Heart left ventricle (tissue), 16 donors: Measurements from ENCODE around the gene RGS12. TPM values are rescaled to one million over a fixed set of nuclear protein-coding genes. Genes with fewer than 3 reads are reported as not detected.

Source experiments
- ATAC-seq, 4 donors: fragments of 200-7000 bp; cut with Tn5 transposase; one replicate each; pipeline ENCODE4 v1.9.1; 2020 to 2022; ENCODE audit warnings: moderate library complexity in 4 of 4, mild to moderate bottlenecking in 3 of 4, moderate number of reproducible peaks in 1 of 4
- DNase-seq, 5 donors: peaks; one replicate each; pipeline ENCODE4 v3.0.0-alpha.2; 2020
- H3K27ac ChIP-seq, 12 donors: fragments of 200-600 bp; sonication (generic) in 4 of 12; one replicate each; pipeline versions ENCODE4 v1.5.0 to v1.8.0; 2016 to 2022; ENCODE audit warnings: mild to moderate bottlenecking in 2 of 12
- H3K27me3 ChIP-seq, 9 donors: fragments of 200-600 bp; sonication (generic) in 2 of 9; one replicate each; pipeline versions ENCODE4 v1.5.1 to v1.8.0; 2016 to 2022; ENCODE audit warnings: mild to moderate bottlenecking in 3 of 9
- H3K36me3 ChIP-seq, 9 donors: fragments of 200-600 bp; sonication (generic) in 2 of 9; one replicate each; pipeline versions ENCODE4 v1.5.0 to v1.8.0; 2018 to 2022; ENCODE audit warnings: mild to moderate bottlenecking in 2 of 9
- H3K4me1 ChIP-seq, 12 donors: fragments of 200-600 bp; sonication (generic) in 4 of 12; one replicate each; pipeline versions ENCODE4 v1.5.0 to v1.8.0; 2016 to 2022; ENCODE audit warnings: mild to moderate bottlenecking in 3 of 12
- H3K4me3 ChIP-seq, 12 donors: fragments of 200-600 bp; sonication (generic) in 4 of 12; one replicate each; pipeline versions ENCODE4 v1.5.0 to v1.8.0; 2017 to 2022; ENCODE audit warnings: mild to moderate bottlenecking in 9 of 12, moderate library complexity in 4 of 12
- H3K9me3 ChIP-seq, 12 donors: fragments of 200-600 bp; sonication (generic) in 4 of 12; one replicate each; pipeline versions ENCODE4 v1.5.0 to v1.8.0; 2016 to 2022; ENCODE audit warnings: mild to moderate bottlenecking in 1 of 12
- POLR2A ChIP-seq, 2 donors: fragments of 450-650 bp; IDR thresholded peaks; one replicate each; pipeline ENCODE4 v1.6.1; 2017; ENCODE audit warnings: antibody characterized with exemption in 2 of 2, mild to moderate bottlenecking in 2 of 2, moderate library complexity in 2 of 2
- WGBS, 4 donors: extraction: QIAGEN DNeasy Blood & Tissue Kit in 2 of 4; methylation state at CpG; one replicate each; pipeline versions ENCODE4 v1.1.5 to v1.1.7; 2013 to 2018; 5-methylcytosine and 5-hydroxymethylcytosine counted together
- intact Hi-C, 10 donors: fragments of 100-400 bp; cut with DNase I; formaldehyde crosslinking; loops; one replicate each; pipeline versions ENCODE4 v1.11.1 to v1.14.2; 2022
- polyA plus RNA-seq, 2 donors: library from polyadenylated mRNA; stranded (reverse); fragments of 200-250 nt; gene quantifications; one replicate each; pipeline ENCODE4 v1.2.3, GENCODE V29; 2013
- total RNA-seq, 9 donors: library from RNA; depleted of rRNA in 2 of 9; stranded (reverse); fragments of >200 nt in 2 of 9; fragmentation: NEBNext Ultra II Directional in 3 of 9; extraction: Animal tissue kit (Norgen Biotek cat#: 25700) in 3 of 9; gene quantifications; one replicate each; pipeline versions ENCODE4 v1.1.0 to v1.2.4, GENCODE V29; 2016 to 2023
- TF ChIP-seq, protein P1 (sequence below), 12 donors: fragments of 200-600 bp; sonication (generic) in 4 of 12; IDR thresholded peaks; one replicate each; pipeline versions ENCODE4 v1.5.0 to v1.8.0; 2018 to 2022; ENCODE audit warnings: antibody characterized with exemption in 12 of 12, mild to moderate bottlenecking in 5 of 12
- donor health status: ischemic (EF 13 %, LVEDD 7.1; RV severe dilation, severe dysfunction).
- donor health status: healthy with polysubstance abuse.
- donor health status: DM: no; HTN: yes; CAD: no.
- donor health status: DM: no; HTN: no; CAD: no.
- donor health status: ischemic (EF 25% LVEDD 6.9; RV normal size, moderate dysfunction).
- donor health status: ischemic (EF 25% LVEDD 5.7; RV mildly dilated, moderate dysfunction).
- donor health status: healthy.
- donor health status: DM: yes; HTN: yes; CAD: no.
- donor health status: ischemic (EF 35%, LVEDD 5.7; RV mildly dilated, moderate dysfunction).
- donor health status: nonischemic (EF 11% LVEDD 7.7; RV severe dilation, severe dysfunction).
- donor health status: DM: yes; HTN: yes; CAD: no.
- donor health status: PGD.
- donor health status: ischemic (EF 29% LVEDD 5.4; RV normal size, mild dysfunction).
- donor health status: nonischemic (EF 23%, LVEDD 6.1; RV moderate dilation, normal function).

RGS12 gene
- total and polyA plus RNA-seq, 11 donors: 8.4 to 18.4 (median 13.9) TPM

DNA sequence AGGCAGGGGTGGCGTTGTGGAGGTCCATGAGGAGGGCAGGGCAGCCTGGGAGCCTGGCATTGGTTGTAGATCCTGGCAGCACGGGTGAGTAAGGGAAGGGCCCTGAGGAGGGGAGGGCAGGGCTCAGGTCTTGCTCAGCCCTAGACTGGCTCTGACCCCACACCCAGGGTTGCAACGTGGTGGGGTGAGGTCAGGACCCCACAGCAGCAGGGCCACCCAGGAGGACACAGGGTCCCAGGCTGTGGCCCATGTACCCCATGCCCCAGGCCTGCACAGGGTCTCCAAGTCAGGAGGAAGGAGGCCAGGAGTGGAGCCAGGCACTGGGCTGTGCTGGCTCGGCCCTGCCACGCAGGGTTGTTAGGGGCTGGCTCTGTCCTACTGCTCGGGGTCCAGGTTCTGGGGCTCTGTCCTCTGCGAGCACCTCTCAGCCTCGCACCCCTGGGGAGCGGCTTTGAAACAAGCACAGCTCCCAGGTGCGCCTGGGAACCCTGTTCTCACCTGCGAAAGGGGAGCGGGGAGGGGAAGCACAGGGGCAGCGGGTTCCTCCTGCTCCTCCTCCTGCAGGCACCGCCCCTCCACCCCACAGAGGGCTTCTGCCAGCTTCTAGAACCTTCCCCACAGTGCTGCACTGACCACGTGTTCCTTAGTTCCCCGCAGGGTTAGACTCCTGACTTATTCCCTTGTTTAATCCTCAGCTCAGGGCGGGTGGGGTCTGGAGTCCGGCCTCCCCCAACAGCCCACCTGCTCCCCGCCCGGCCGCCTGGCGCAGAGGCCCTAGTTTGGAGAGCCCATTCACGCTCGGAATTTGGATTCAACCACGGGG, 23.5 kb upstream of the RGS12 start:
- DNase-seq: peak in 1 of 5 donors; percentile 8
- peak in 3 of 4 donors; percentile 31 to 50 (median 43) for ATAC-seq
- peak overlapping the region in 7 of 12 donors; percentile 30 to 68 (median 35) for H3K27ac ChIP-seq
- H3K9me3 ChIP-seq: peaks cover 0 to 14% (median 0%) of the 10 kb centered on the region in 12 donors
- no peak overlapping the region for H3K4me3 ChIP-seq
- intact Hi-C loops: no loop called here
- no peak for TF ChIP-seq POLR2A (IDR thresholded peaks at IDR 0.05)
- TF ChIP-seq, protein P1, sequence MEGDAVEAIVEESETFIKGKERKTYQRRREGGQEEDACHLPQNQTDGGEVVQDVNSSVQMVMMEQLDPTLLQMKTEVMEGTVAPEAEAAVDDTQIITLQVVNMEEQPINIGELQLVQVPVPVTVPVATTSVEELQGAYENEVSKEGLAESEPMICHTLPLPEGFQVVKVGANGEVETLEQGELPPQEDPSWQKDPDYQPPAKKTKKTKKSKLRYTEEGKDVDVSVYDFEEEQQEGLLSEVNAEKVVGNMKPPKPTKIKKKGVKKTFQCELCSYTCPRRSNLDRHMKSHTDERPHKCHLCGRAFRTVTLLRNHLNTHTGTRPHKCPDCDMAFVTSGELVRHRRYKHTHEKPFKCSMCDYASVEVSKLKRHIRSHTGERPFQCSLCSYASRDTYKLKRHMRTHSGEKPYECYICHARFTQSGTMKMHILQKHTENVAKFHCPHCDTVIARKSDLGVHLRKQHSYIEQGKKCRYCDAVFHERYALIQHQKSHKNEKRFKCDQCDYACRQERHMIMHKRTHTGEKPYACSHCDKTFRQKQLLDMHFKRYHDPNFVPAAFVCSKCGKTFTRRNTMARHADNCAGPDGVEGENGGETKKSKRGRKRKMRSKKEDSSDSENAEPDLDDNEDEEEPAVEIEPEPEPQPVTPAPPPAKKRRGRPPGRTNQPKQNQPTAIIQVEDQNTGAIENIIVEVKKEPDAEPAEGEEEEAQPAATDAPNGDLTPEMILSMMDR (IDR thresholded peaks at IDR 0.05): no peak
- 78 to 83% (median 81%) methylated on average over 17 to 25 of the region's 25 CpGs for WGBS, 4 donors
- H3K27me3 ChIP-seq: no peaks in the 10 kb centered on the region
- peaks cover 0 to 12% (median 1%) of the 10 kb centered on the region in 12 donors for H3K4me1 ChIP-seq
- H3K36me3 ChIP-seq: no peaks in the 10 kb centered on the region

GRCh38 chr4:3269991-3270611, 22.7 kb upstream of the RGS12 start:
- Histone ChIP-seq H3K36me3 (no peaks in the 10 kb centered on the region), H3K27ac (peak overlapping the region in 8 of 12 donors; percentile 30 to 68 (median 35)), H3K27me3 (no peaks in the 10 kb centered on the region), H3K4me1 (peaks cover 0 to 12% (median 1%) of the 10 kb centered on the region in 12 donors), H3K9me3 (peaks cover 0 to 14% (median 0%) of the 10 kb centered on the region in 12 donors), H3K4me3 (no peak overlapping the region)
- intact Hi-C loops: no loop called here
- WGBS, 4 donors: 58 to 66% (median 59%) methylated on average over 16 to 17 of the region's 17 CpGs
- TF ChIP-seq POLR2A (IDR thresholded peaks at IDR 0.05): no peak
- TF ChIP-seq, protein P1 (IDR thresholded peaks at IDR 0.05): no peak
- ATAC-seq (peak; percentile 95 to 98 (median 96)), DNase-seq (peak in 4 of 5 donors; percentile 55 to 81 (median 69))

DNA sequence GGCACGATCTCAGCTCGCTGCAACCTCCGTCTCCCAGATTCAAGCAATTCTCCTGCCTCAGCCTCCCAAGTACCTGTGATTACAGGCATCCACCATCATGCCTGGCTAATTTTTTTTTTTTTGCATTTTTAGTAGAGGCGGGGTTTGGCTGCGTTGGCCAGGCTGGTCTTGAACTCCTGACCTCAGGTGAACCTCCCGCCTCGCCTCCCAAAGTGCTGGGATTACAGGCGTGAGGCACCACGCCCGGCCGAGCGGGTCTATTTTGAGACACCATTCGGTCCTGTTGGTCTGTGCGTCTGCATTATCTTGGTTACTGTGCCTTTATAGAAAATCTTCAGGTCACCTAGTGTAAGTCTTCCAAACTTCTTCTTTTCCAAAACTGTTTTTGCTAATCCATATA, 21.7 kb upstream of the RGS12 start:
- peaks cover 0 to 12% (median 1%) of the 10 kb centered on the region in 12 donors for H3K4me1 ChIP-seq
- H3K36me3 ChIP-seq: no peaks in the 10 kb centered on the region
- peaks cover 0 to 14% (median 0%) of the 10 kb centered on the region in 12 donors for H3K9me3 ChIP-seq
- TF ChIP-seq, protein P1 (IDR thresholded peaks at IDR 0.05): no peak
- no peak for TF ChIP-seq POLR2A (IDR thresholded peaks at IDR 0.05)
- WGBS, 4 donors: 75 to 85% (median 82%) methylated on average over 14 of the region's 14 CpGs
- ATAC-seq (no peak), DNase-seq (peak in 1 of 5 donors; percentile 6)
- intact Hi-C loops: no loop called here
- H3K27ac ChIP-seq: no peak overlapping the region
- no peak overlapping the region for H3K4me3 ChIP-seq
- no peaks in the 10 kb centered on the region for H3K27me3 ChIP-seq

DNA sequence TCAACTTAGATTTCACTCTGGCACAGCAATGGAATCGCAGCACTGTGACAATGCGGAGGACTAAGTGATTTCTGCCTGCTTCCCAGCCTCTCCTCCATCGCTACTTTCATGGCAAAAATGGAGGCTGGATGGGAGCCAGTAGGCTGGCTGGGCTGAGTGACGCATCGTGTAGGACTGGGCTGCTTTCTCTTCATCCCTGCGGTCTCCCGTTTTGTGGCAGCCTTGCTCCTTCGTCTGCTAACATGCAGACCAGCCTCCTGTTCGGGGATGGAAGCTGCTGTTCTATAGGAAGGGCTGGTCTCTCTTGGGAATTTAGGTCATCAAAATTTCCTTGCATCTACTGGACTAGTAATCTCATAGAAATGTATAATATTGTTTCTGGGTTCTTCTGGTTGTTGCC, 15.8 kb upstream of the RGS12 start:
- peak overlapping the region in 1 of 12 donors; percentile 24 for H3K4me3 ChIP-seq
- peaks cover 0 to 23% (median 3%) of the 10 kb centered on the region in 12 donors for H3K9me3 ChIP-seq
- H3K27ac ChIP-seq: no peak overlapping the region
- WGBS, 4 donors: 63 to 71% (median 66%) methylated on average over 9 of the region's 9 CpGs
- DNase-seq (no peak), ATAC-seq (no peak)
- H3K4me1 ChIP-seq: no peaks in the 10 kb centered on the region
- TF ChIP-seq POLR2A (IDR thresholded peaks at IDR 0.05): no peak
- TF ChIP-seq, protein P1 (IDR thresholded peaks at IDR 0.05): no peak
- no peaks in the 10 kb centered on the region for H3K36me3 ChIP-seq
- intact Hi-C loops: no loop called here
- H3K27me3 ChIP-seq: no peaks in the 10 kb centered on the region
